ENCODE data around the gene GAST.

GAST gene

DNA sequence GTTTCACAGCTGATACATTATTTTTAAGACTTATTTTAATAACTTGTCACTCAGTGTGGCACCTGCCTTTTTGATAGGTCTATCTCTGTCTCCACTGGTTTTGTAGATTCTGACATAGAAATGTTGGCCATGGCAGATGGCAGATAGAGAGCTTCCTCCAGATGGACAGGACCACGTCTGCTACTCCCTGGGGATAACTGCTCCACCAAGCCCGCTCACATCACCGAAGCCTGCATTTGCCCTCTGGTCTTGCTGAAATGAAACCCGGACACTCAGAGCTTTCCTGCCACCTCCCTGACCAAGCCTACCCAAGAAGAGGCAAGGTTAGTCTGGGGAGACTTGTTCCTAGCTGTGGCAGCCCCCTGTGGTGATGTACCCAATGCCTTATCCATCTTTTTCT, 38.7 kb downstream of the GAST start:
- DNase-seq = no peak

DNA sequence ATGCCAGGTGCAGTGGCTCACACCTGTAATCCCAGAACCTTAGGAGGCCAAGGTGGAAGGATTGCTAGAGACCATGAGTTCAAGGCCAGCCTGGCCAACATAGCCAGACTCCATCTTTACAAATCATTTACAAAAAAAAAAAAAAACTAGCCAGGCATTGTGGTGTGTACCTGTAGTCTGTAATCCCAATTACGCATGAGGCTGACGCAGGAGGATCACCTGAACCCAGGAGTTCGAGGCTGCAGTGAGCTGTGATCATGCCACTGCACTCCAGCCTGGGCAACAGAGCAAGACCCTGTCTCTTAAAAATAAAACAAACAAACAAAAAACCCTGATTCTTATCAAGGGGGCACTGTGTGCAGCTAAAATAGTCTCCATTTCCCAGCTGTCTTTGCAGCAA, 39.2 kb downstream of the GAST start:
- no peak for DNase-seq

DNA sequence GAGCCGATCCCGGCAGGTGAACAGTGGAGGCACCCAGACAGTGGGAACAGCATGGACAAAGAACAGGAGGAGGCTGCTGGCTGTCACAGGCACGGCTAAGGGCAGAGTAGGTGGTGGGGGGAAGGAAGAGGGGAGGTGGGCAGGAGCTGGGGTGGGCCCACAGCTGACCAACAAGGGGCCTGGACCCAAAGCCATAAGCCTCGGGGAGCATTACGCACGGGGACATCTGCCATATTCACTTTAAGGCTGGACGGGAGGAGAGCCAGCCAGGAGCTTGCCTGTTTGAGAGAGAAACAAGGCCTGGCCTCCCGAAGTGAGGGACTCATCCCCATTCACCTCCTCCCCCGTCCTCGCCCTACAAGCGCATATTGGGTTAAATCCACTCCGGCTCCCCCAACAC, 41.9 kb downstream of the GAST start:
- DNase-seq = no peak

DNA sequence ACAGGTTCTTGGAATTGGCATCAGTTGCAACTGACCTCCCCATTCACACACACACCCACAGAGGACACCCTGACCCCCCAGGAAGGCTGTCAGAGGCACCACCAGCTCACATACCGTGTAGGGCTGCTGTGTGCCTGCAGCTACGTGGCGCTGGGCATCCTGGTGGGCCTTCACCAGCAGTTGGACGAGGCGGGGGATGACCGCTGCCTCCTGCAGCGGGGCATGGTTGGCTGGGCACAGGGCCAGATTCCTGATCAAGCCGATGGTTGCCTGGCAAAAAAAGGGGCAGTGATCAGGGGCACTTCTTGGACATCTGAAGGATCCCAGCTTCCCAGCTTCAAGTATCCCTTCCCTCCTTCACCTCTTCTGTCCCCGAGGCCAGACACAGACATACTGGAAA, 46.5 kb downstream of the GAST start:
- no peak for DNase-seq

DNA sequence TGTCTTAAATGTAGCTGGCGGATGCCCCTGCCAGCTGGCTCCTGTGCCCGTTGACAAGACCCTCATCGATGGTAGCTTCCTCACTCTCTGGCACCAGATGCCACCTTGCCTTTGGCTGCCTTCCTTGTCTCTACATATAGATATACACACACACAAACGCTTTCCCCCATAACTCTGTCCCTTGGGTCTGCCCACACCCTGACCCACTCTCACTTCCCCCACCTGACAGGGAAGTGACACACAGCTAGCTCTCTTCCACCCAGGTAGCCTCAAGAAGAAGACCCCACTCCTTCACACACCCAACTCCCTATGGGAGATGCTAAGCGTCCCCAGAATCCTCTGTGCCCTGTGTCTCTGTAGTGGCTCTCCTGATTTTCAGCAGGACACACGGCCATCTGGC, 48.7 kb downstream of the GAST start:
- DNase-seq = no peak

DNA sequence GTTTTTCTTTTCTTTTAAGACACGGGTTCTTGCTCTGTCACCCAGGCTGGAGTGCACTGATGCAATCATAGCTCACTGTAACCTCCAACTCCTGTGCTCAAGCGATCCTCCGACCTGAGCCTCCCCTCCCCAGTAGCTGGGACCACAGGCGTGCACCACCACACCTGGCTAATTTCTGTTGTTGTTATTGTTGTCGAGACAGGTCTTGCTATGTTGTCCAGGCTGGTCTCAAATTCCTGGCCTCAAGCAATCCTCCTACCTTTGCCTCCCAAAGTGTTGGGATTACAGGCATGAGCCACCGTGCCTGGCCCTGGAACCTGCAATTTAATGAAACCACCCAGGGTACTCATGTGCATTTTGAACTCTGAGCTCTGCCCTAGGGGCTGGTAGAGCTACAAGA, 50.3 kb downstream of the GAST start:
- no peak for DNase-seq

DNA sequence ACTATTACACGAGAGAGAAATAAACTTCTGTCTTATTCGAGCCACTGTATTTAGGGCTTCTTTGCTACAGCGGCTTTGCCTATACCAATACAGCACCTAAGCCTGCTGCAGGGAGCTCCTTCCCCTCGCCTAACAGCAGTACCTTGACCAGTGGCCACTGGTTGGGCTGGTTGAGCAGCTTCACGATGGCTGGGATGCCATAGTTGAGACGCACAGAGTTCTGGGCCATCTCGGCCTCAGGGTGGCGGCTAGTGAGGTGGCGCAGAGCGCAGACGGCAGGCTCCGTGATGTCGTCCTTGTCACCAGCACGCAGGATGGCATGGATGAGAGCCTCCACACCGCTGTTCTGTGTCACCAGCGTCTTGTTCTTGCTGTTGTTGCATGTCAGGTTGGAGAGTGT, 50.7 kb downstream of the GAST start:
- DNase-seq = no peak

DNA sequence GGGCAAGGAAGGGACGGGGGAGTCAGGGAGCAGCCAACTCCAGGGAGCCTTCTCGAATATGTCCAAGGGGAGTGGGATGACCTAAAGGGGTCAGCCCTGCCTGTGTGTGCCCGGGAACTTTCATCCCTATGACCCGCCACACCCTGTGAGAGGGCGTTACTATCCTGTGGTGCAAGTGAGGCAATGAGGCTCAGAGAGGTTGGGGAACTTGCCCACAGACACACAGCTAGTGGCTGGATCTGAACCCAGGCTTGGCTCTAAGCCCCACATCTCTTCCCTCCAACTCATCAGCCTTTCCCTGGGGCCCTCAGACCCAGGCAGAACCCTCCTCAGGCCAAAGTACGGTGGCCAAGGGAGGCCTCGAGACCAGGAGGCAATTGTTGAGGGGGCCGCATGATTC, 51.2 kb downstream of the GAST start:
- DNase-seq = no peak

Measured in NCI-H146 (cell line).